ENCODE data around the gene UTP15.

Gene UTP15

DNA sequence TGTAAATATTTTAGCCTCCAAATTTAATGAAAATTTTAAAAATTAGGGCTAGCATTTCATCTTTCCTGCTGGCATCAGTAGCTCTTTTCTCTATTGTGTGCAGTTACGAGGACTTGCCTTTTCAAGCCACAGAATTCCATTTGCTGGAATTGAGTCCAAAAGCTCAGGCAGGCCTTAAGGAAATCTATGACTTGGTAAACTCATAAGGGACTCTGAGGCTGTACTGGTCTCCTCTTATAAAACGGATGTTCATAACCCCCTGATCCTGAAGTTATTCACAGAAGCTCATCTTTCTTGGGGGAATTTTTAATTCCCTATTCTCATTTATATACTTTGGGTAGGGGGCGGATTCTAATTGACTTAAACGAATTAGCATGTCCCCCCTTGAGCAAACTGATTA lies 23.5 kb upstream of the UTP15 start:
- no peak for DNase-seq (ENCODE audit: extremely low read depth, low read depth)

DNA sequence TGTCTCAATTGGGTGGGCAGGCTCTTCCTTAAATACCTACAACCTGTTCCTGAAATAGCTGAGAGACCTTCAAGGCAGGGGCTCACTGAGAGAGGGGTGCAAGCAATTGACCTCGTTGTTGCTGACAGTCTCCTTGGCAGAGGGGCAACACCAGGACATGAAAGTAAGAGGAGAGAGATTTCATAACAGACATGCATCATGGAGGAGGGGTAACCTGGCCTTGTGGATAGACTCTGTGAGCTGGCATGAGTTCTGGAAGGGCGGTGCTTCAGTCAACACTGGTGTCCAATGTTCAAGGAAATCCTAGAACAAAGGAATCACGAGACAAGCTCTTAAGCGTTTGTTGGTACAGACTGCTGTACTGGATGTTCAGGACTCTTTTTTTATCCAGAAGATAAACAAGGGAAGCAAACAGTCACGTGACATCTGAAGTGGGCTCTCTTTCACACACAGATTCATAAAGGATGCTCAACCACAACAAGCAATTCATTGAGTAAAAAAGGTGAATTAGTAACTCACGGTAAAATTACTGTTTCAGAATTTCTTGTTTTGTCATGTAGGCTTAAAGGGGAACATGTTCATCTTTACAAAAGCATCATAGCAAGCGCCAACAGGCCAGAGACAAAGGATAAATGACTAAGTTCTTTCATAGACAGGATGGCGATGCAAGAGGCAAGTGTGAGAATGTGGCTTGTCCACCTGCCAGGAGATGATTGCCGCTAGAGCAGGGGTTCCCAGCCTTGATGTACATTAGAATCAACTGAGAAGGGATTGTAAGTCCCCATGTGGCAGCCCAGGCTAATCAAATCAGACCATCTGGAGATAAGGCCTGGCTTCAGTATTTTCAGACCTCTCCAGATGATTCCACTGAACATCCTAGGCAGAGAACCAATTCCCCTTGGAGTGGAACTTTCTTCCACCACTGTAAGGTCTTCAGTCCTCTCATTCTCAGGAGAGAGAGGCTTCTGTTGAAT lies 20.8 kb upstream of the UTP15 start:
- no peak for DNase-seq (ENCODE audit: extremely low read depth, low read depth)
- TF ChIP-seq, protein P1, sequence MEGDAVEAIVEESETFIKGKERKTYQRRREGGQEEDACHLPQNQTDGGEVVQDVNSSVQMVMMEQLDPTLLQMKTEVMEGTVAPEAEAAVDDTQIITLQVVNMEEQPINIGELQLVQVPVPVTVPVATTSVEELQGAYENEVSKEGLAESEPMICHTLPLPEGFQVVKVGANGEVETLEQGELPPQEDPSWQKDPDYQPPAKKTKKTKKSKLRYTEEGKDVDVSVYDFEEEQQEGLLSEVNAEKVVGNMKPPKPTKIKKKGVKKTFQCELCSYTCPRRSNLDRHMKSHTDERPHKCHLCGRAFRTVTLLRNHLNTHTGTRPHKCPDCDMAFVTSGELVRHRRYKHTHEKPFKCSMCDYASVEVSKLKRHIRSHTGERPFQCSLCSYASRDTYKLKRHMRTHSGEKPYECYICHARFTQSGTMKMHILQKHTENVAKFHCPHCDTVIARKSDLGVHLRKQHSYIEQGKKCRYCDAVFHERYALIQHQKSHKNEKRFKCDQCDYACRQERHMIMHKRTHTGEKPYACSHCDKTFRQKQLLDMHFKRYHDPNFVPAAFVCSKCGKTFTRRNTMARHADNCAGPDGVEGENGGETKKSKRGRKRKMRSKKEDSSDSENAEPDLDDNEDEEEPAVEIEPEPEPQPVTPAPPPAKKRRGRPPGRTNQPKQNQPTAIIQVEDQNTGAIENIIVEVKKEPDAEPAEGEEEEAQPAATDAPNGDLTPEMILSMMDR (IDR thresholded peaks at IDR 0.05; ENCODE audit: low read depth, low read length), result no peak

More for the DNA sequence above, 23.5 kb upstream of the UTP15 start:
- TF ChIP-seq, protein P1 (IDR thresholded peaks at IDR 0.05; ENCODE audit: low read depth, low read length), result no peak

DNA sequence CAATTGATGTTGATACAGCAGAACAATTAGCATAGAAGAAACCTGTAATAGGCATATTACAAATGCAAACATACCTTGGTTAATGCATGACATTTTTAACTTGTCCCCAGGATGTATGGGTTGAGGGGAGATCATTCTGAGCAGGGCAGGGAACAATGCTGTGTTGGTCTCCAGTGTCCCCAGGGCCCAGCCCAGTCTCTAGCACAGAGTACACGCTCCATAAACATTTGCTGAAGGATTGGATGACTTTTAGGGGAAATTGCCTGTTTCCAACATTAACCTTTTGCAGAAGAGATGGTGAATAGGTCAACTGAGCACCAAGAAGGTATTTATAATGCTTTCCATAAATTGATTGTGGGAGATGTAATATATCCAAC lies 20.2 kb upstream of the UTP15 start:
- TF ChIP-seq, protein P1 (IDR thresholded peaks at IDR 0.05; ENCODE audit: low read depth, low read length), result no peak
- DNase-seq (ENCODE audit: extremely low read depth, low read depth), result no peak

DNA sequence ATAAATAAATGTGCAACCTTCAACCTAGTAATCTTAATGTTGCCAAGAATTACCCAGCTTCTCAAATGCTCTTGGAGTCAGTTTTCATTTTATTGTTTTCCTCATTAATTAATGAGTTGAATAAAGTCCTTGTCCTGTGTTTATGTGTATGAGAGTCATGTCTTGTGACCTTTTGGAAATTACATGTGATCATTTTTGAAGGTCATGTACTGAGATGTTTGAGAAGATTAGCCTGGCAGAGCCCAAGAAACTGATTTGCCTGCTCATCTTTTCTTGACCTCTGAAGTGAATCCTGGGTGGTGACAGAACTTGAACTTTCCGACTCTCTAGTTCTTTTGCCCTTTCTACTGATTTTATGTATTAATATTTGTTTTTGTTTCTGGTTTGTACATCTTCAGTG lies 15.5 kb upstream of the UTP15 start:
- TF ChIP-seq, protein P1 (IDR thresholded peaks at IDR 0.05; ENCODE audit: low read depth, low read length), result no peak
- no peak for DNase-seq (ENCODE audit: extremely low read depth, low read depth)

GRCh38 chr5:73552642-73553041 lies 12.9 kb upstream of the UTP15 start:
- DNase-seq (ENCODE audit: extremely low read depth, low read depth), result no peak
- TF ChIP-seq, protein P1 (IDR thresholded peaks at IDR 0.05; ENCODE audit: low read depth, low read length), result no peak

DNA sequence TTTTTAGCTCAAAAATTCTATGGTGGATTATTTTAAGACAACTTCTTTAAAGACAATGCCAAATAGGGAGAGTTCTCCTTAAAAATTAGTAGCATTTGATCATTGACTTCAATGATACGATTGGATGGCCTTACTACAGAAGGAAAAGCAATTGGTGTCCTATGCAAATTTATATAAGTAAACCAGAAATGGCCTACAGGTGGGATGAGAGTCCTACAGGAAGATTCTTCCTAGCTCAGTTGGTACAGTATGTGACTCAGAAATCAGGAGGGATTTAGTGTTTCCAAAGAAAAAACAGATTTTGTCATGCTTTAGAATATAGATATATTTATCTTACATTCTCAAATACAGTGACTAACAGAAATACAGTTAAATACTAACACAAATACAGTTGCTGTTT lies 6.6 kb upstream of the UTP15 start:
- DNase-seq (ENCODE audit: extremely low read depth, low read depth), result no peak
- TF ChIP-seq, protein P1 (IDR thresholded peaks at IDR 0.05; ENCODE audit: low read depth, low read length), result no peak

- TF ChIP-seq, protein P1 (IDR thresholded peaks at IDR 0.05; ENCODE audit: low read depth, low read length), result no peak
- no peak for DNase-seq (ENCODE audit: extremely low read depth, low read depth)
Measured at GRCh38 chr5:73564018-73564417, 1.5 kb upstream of the UTP15 start.
